GM19099 (cell line): ENCODE data around the gene SLC2A8.

ENCODE experiments used
- POLR2A ChIP-seq: IDR thresholded peaks from 3 replicates; pipeline ENCODE4 v1.6.1; 2011; ENCODE audit warnings: low read depth; ENCODE audit not compliant: insufficient read length; ENCODE audit errors: extremely low read depth

Gene SLC2A8

GRCh38 chr9:127396808-127397645 is at the start of gene SLC2A8:
SLC2A8 (plus strand) TSS chr9:127397169; CDS start chr9:127397231, 62 bp downstream.
- peak; percentile 66 for TF ChIP-seq POLR2A

- no peak for TF ChIP-seq POLR2A
Observed at GRCh38 chr9:127347831-127348776, 48.9 kb upstream of the SLC2A8 start.

GRCh38 chr9:127349483-127350113 is 47.4 kb upstream of the SLC2A8 start:
- no peak for TF ChIP-seq POLR2A

- TF ChIP-seq POLR2A, result no peak
Observed at GRCh38 chr9:127351182-127352166, 45.5 kb upstream of the SLC2A8 start.

GRCh38 chr9:127353882-127354281 is 43.1 kb upstream of the SLC2A8 start:
- TF ChIP-seq POLR2A, result no peak

- TF ChIP-seq POLR2A, result no peak
Observed at GRCh38 chr9:127356906-127357305, 40.1 kb upstream of the SLC2A8 start.

- TF ChIP-seq POLR2A, result no peak
Observed at GRCh38 chr9:127358023-127358535, 38.9 kb upstream of the SLC2A8 start.

- no peak for TF ChIP-seq POLR2A
Observed at GRCh38 chr9:127358770-127359169, 38.2 kb upstream of the SLC2A8 start.

GRCh38 chr9:127360250-127360649 is 36.7 kb upstream of the SLC2A8 start:
- TF ChIP-seq POLR2A, result no peak

- no peak for TF ChIP-seq POLR2A
Observed at GRCh38 chr9:127360829-127361228, 36.1 kb upstream of the SLC2A8 start.

GRCh38 chr9:127361561-127361960 is 35.4 kb upstream of the SLC2A8 start:
- TF ChIP-seq POLR2A, result no peak

GRCh38 chr9:127362829-127363228 is 34.1 kb upstream of the SLC2A8 start:
- TF ChIP-seq POLR2A, result no peak

- TF ChIP-seq POLR2A, result no peak
Observed at GRCh38 chr9:127365461-127365860, 31.5 kb upstream of the SLC2A8 start.

GRCh38 chr9:127366594-127366993 is 30.4 kb upstream of the SLC2A8 start:
- TF ChIP-seq POLR2A, result no peak
